Amniotic stem cell (primary cell): ENCODE data around the gene NCOA6.

ENCODE experiments used
- DNase-seq: peaks from one replicate; lab custom pipeline; 2025; lab: John Stamatoyannopoulos, UW

NCOA6 gene

GRCh38 chr20:34704177-34705007 is 121.1 kb downstream of the NCOA6 start, which contains the start of gene TP53INP2:
TSS of gene TP53INP2 (plus strand) at chr20:34704344. CDS start at chr20:34708740, 4,396 bp downstream.
- peak; percentile 76 for DNase-seq

- DNase-seq = no peak
These were observed 121.9 kb downstream of the NCOA6 start for GRCh38 chr20:34703424-34704176.

- no peak for DNase-seq
These were observed 122.4 kb downstream of the NCOA6 start for GRCh38 chr20:34703061-34703423.

GRCh38 chr20:34701405-34702085 is 123.9 kb downstream of the NCOA6 start:
- no peak for DNase-seq

DNA sequence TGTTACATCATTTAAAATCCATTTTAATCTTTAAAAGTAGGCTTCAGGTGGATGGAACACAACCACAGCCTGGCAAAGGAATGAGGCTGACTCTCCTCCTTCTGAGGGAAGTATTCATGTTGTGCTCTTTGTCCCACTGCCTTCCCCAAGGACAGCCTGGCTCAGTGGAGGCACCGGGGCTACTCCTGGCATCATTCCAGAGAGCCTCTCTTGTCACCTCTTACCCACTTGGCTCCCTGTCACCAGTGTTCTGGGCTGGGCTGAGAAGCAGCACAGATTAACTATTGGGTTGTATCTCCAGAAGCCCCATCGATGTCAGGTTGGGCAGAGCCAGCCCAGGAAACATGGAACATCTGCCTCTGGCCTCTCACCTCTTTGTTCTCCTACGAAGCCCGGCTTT is 132.0 kb downstream of the NCOA6 start:
- no peak for DNase-seq

- no peak for DNase-seq
These were observed 133.6 kb downstream of the NCOA6 start for GRCh38 chr20:34691838-34692237.

- DNase-seq = no peak
These were observed 136.0 kb downstream of the NCOA6 start for GRCh38 chr20:34689486-34689885.

DNA sequence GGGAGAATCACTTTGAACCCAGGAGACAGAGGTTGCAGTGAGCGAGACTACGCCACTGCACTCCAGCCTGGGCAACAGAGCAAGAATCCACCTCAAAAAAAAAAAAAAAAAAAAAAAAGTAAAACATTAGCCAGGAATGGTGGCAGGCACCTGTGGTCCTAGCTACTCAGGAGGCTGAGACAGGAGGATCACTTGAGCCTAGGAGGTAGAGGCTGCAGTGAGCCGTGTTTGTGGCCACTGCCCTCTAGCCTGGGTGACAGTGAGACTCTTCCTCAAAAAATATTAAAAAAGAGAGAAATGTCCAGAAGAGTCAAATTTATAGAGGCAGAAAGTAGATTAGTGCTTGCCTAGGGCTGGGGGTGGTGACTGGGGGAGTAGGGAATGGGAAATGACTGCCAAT is 141.8 kb downstream of the NCOA6 start:
- no peak for DNase-seq

- DNase-seq = no peak
These were observed 144.8 kb downstream of the NCOA6 start for GRCh38 chr20:34680586-34681175.

DNA sequence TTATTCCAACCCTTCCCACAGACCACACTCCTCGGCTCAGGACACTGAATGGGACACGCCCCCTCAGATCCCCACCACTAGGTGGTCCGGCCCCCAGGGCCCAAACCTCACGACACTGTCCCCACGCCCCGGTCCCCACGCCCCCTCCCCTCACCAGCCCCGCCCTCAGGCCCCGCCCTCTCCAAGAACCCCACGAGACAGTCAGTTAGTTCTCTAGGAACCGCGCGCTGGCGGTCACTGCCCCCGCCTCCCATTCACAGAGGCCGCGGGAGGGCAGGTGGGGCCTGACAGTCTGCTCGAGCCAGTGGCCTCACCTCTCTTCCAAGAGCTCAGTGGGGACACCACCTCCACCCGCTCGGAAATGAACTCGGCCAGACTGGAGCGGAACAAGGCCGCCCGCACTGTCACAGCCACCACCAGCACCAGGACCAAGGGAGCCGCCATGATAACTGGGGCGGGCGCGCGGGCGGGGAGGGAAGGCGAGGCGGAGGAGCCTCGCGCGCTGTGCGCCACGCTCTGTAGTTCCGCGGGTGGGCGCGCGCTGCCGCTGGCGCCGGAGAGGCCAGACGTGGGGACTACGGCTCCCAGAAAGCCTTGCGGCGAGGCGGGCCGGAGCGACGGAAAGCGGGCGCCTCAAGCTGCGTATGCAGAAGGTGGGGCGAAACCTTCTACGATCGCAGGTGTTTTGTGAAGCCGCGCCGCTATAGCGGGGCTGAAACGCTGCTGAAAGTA is 148.6 kb downstream of the NCOA6 start, which contains the start of gene PIGU:
Gene PIGU, minus strand, starts transcription at position 451 of the 732 bp plus-strand sequence. Its CDS starts 7 bp downstream, at position 444.
- peak; percentile 84 for DNase-seq

DNA sequence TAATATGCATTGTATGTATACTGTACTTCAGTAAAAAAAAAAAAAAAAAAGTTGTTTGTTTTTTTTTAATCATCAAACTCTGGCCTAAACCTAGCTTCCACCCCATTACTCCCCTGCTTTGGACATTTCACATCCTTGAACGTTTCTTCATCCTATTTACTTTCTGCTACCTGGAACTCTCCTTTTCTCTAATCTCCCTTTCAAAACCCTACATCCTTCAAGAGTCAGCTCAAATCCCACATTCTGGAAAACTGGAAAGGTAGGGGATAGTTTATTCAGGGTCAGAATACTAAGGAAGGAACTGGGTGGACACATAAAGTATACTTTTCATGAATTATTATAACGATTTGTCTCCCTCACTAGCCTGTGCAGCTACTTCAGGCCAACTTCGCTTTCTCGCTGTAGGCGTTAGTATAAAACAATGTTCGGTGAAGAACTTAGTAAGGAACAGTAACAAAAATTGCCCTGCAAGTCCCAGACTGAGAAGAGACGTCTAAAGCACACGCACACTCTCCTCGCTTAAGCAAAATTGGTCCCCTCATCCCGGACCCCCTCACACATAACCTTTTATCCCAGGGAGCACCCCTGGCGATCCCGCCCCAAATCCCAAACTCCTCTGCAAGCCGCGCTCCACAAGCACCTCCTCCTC is 149.3 kb downstream of the NCOA6 start:
- DNase-seq = peak; percentile 10

DNA sequence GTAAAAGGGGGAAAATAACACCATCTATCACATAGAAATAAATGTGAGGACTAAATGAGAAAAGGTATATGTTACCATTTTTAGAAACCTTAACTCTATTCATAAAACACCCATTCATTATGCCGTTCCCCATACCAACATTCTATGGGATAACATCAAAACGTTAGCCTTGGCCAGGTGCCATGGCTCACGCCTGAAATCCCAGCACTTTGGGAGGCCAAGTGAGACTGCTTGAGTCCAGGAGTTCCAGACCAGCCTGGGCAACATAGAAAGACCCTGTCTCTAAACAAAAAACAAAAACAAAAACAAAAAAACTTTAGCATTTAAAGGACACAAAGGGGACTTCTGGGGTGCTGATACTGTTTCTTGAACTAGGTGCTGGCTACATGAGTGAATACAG is 149.9 kb downstream of the NCOA6 start:
- no peak for DNase-seq

GRCh38 chr20:34673412-34673811 is 152.0 kb downstream of the NCOA6 start:
- no peak for DNase-seq

DNA sequence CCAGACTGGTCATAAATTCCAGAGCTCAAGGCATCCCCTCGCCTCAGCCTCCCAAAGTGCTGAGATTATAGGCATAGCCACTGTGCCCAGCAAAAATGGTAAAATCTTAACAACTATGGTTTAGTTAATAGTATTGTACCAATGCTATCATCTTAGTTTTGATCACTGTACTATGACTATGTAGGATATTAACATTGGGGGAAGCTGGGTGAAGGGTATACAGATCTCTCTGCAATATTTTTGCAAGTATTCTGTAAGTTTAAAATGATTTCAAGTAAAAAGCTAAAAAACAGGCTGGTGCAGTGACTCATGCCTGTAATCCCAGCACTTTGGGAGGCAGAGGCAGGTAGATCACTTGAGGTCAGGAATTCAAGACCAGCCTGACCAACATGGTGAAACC is 156.4 kb downstream of the NCOA6 start:
- DNase-seq = no peak
